ENCODE measurements around the gene STBD1. TPM values are rescaled to one million over a fixed set of nuclear protein-coding genes. Genes with fewer than 3 reads are reported as not detected.
"Not testable (repeated sequence)": the region's sequence is repeated elsewhere in the genome, so short reads cannot be mapped to it uniquely, and the experiment has no call there.

The STBD1 gene
- total RNA-seq, 3 donors from 2014 or later: 7.3 to 24.0 (median 8.8) TPM

- Histone ChIP-seq H3K9me3 (no peaks in the 10 kb centered on the region), H3K27me3 (no peaks in the 10 kb centered on the region), H3K36me3 (no peaks in the 10 kb centered on the region), H3K27ac (no peak overlapping the region), H3K4me3 (no peak overlapping the region), H3K4me1 (no peaks in the 10 kb centered on the region)
- no peak for TF ChIP-seq CTCF (IDR thresholded peaks at IDR 0.05)
- no peak for TF ChIP-seq POLR2A (IDR thresholded peaks at IDR 0.05)
- no peak for TF ChIP-seq POLR2AphosphoS5 (IDR thresholded peaks at IDR 0.05)
- DNase-seq (ENCODE audit: low spot score in 2 of 2): no peak
- intact Hi-C loops (cut with DNase I; ENCODE audit: low total_unique reads): no loop called here
Measured at GRCh38 chr4:76278583-76278982, 27.9 kb upstream of the STBD1 start.

- Histone ChIP-seq H3K4me3 (no peak overlapping the region), H3K36me3 (no peaks in the 10 kb centered on the region), H3K27me3 (no peaks in the 10 kb centered on the region), H3K4me1 (no peaks in the 10 kb centered on the region), H3K9me3 (no peaks in the 10 kb centered on the region), H3K27ac (no peak overlapping the region)
- no peak for DNase-seq (ENCODE audit: low spot score in 2 of 2)
- TF ChIP-seq CTCF (IDR thresholded peaks at IDR 0.05) (no peak), POLR2AphosphoS5 (IDR thresholded peaks at IDR 0.05) (no peak), POLR2A (IDR thresholded peaks at IDR 0.05) (no peak)
- intact Hi-C loops (cut with DNase I; ENCODE audit: low total_unique reads): no loop called here
Measured at GRCh38 chr4:76279462-76279861, 27.1 kb upstream of the STBD1 start.

- intact Hi-C loops (cut with DNase I; ENCODE audit: low total_unique reads): no loop called here
- no peak for DNase-seq (ENCODE audit: low spot score in 2 of 2)
- Histone ChIP-seq H3K4me3 (no peak overlapping the region), H3K27me3 (no peaks in the 10 kb centered on the region), H3K27ac (no peak overlapping the region), H3K4me1 (no peaks in the 10 kb centered on the region), H3K9me3 (no peaks in the 10 kb centered on the region), H3K36me3 (no peaks in the 10 kb centered on the region)
- no peak for TF ChIP-seq CTCF (IDR thresholded peaks at IDR 0.05)
- no peak for TF ChIP-seq POLR2AphosphoS5 (IDR thresholded peaks at IDR 0.05)
- TF ChIP-seq POLR2A (IDR thresholded peaks at IDR 0.05): no peak
Measured at GRCh38 chr4:76280488-76281441, 25.8 kb upstream of the STBD1 start.

- H3K36me3 ChIP-seq; DNase-seq (ENCODE audit: low spot score in 2 of 2); H3K4me1 ChIP-seq; H3K27me3 ChIP-seq; intact Hi-C loops (cut with DNase I; ENCODE audit: low total_unique reads); H3K9me3 ChIP-seq; H3K4me3 ChIP-seq: not testable (repeated sequence)
- H3K27ac ChIP-seq: peak overlapping the region in 1 of 2 donors; percentile 23
Measured at GRCh38 chr4:76281594-76281993, 24.9 kb upstream of the STBD1 start.

- no peak overlapping the region for H3K27ac ChIP-seq
- intact Hi-C loops (cut with DNase I; ENCODE audit: low total_unique reads): no loop called here
- H3K4me1 ChIP-seq: no peaks in the 10 kb centered on the region
- no peaks in the 10 kb centered on the region for H3K27me3 ChIP-seq
- DNase-seq (ENCODE audit: low spot score in 2 of 2): no peak
- TF ChIP-seq CTCF (IDR thresholded peaks at IDR 0.05) (no peak), POLR2AphosphoS5 (IDR thresholded peaks at IDR 0.05) (no peak), POLR2A (IDR thresholded peaks at IDR 0.05) (no peak)
- no peaks in the 10 kb centered on the region for H3K9me3 ChIP-seq
- no peak overlapping the region for H3K4me3 ChIP-seq
- no peaks in the 10 kb centered on the region for H3K36me3 ChIP-seq
Measured at GRCh38 chr4:76282941-76283689, 23.4 kb upstream of the STBD1 start.
